Daoy (cell line): ENCODE results near the gene METTL21C. TPM values are rescaled to one million over a fixed set of nuclear protein-coding genes. Genes with fewer than 3 reads are reported as not detected.

Experiments
- DNase-seq: peaks from one replicate; pipeline ENCODE4 v3.0.0-alpha.2; 2015; ENCODE audit warnings: low read depth
- total RNA-seq: library from RNA; depleted of rRNA; stranded (reverse); fragments of >200 nt; shearing (Covaris generic); gene quantifications from 2 replicates; pipeline ENCODE4 v1.2.3, GENCODE V29; 2014

METTL21C gene
- total RNA-seq, 1 experiment from 2014 or later, result not detected

DNA sequence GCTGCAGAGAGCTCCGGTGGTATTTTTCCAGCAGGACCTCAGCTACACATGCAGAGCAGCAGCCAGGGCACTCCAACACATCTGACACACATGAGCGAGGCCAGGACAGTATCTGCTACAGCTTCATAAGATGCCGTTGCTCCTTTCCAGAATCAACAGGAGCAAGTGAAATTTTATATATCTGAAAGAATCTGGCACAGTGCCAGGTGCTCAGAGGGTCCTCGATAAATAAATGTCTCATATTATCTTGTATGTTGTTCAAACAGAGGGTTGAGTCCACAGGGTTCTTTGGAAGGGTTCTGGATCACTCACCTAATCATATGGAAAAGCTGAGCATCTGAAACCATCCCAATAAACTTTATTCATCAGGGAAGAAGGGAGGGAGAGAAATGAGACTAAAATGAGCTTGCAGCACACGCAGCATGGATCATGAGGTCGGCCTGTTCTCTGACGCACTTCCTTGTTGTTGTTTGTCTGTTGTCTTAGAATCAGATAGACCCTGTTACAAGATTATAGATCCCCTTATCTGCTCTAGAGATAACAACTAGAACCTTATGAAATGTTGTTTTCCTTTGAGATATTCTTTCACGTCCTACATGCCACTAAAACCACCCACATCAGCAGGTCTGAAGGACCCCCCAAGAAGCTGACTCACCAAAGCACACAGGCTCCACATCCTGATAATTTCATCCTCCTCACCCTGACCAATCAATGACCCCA lies 3.2 kb upstream of the METTL21C start:
- DNase-seq, result no peak

DNA sequence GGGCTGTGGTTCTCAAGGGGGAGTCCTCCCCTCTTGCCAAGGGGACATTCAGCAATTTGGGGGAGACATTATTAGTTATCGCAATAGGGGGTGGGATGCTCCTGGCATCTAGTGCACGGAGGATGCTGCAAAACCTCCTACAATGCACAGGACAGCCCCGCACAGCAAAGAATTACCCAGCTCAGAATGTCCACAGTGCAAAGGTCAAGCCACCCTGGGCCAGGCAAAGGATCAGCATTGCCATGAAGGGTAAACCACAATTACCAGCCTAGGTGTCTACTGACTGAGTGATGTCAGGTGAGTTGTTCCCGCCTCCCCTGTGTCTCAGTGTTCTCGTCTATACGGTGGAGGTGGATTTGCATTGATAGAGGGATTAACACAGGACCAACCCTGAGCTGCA lies 2.4 kb upstream of the METTL21C start:
- no peak for DNase-seq

DNA sequence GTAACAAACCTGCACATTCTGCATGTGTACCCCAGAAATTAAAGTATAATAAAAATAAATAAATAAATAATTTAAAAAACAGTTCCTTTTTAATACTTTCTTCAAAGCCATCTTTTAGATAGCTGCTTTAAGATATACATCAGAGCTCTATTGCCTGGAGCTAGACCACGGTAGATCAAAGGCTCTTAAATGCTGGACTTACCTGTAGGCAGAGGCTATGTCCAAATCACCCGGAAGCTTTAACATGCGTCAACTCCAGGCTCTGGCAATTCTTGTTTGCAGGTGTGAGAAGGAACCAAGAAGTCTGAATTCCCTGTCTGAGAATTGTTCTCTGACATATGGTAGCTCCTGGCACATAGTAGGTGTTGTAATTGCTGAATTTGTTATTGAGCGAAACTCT lies 1.6 kb upstream of the METTL21C start:
- DNase-seq, result no peak

DNA sequence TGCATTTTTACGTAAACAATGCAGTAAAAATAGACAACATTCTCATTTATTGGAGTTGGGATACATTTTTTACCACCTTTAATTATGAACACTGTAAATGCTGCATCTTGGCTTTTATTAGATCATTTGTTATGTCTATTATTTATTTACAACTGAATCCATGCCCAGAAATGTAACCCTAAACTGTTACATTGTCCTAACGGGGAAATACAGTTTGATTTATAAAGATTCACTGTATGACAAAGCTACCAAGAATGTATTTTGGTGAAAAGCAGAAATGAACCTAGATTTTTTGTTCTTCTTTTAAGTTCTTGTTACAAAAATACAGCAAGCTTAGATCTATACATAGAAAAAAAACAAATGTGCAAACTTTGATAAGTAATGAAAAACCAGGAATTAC lies 1.1 kb downstream of the METTL21C start:
- no peak for DNase-seq

DNA sequence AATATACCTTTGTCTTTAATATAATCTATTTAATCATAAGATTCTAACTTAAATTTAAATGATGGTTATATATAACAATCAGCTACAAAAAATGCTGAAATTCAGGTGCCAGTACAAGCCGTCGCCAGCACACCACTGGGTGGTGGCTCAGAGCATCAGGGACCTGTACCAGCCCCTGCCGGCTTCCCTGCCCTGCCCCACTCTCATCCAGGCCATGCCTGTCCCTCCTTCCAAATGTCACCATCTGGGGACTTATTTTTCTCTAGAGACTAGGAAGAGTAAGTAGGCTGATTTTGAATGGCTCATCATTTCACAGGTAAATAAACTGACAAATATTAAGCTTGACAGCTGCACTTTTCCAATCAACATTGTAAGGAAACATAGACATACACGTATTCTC lies 1.6 kb downstream of the METTL21C start:
- DNase-seq, result no peak

DNA sequence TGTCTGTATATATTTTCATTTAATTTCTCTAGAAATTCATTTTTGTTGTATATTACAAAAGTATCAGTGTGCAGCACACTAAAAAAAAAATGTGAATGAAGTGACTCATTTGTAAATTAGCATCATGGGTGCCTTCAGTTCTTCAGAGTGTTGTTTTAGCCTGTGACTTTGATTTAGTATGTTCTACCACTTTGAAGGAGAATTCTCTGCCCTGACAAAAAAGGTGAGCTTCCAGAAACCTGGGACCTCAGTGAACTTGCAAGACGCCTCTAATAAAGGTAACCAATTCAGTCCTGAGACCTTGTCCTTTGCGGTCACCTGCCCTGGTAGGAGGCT lies 2.4 kb downstream of the METTL21C start:
- DNase-seq, result no peak

DNA sequence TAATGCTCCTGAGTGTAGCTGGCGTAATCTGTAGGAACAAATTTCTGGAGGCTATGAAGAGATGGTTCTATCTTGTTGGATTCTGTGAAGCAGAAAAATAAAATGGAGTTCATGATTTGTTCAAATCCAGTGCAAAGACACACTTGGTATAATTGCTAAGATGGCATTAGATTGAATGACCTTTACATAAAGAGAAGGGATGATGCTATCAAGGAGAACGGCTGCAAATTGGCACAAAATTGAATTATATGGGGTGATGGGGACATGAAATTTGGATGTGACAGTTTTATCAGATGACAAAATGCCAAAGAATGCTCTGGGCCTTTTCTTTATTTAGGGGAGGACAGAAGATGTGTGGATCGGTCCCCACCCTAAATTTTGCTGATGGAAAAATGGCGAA lies 4.0 kb downstream of the METTL21C start:
- no peak for DNase-seq

DNA sequence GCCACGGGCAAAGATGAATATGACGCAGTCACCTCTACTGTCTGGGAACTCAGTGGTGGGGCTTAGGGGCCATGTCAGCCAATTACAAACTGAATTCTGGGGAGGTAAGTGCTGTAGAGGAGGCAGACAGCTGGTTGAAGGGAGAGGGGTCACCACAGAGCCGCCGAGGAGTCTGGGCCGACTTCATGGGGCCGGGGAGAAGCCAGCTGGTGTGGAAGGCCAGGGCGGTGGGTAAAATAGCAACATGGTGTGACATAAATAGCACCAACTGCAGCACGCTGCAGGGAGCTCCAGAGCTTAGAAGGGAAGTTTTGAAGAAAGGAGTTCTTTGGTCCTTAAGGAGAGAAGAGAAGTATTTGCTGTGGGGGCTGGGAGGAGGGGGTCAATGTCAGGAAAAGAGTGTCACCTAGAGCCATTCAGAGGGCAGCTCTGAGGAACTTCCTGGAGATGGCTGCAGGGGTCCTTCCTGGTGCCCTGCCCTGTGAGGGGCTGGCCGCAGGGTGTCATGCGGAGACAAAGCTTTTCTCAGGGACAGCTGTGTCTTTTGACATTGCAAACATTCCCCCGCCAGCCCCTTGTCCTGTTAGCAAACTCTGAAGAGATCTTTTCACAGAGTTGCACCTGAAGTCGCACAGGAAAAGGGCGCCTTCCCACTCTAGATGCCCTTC lies 6.4 kb downstream of the METTL21C start:
- DNase-seq, result no peak

DNA sequence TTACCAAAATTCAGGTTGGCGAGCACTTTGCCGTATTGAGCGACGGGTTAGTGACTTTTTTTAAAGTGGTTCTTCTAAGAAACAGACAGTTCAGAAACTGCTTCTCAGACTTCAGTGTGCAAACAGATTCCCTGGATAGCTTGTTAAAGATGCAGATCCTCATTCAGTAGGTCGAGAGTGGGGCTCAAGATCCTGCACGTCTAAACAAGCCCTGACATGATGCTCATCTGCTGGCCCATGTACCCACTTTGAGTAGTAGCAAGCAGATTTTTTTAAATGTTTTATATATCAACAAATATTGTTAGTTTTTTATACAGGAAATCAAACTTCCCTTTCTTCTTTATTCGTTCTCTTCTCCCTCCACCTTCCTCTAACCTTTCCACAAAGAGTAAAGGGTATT lies 7.3 kb downstream of the METTL21C start:
- DNase-seq, result no peak

DNA sequence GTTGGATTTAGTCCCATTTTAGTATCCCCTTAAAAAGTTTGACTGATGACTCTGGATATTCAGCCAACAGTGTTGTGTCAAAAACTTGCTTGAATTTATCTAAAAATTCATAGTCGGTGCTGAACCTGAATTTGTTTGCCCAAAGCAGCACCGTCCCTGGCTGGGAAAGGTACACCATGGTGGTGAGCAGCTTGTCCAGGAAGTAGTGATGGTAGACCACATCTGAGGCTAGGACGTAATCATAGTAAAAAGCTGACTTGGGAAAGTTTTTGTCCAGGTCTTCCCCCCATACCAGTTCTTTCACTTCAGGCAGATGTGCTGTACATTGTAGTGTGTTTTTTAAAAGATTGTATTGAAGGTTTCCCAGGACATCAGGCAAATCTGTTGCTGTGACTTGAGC lies 8.8 kb downstream of the METTL21C start:
- DNase-seq, result no peak

DNA sequence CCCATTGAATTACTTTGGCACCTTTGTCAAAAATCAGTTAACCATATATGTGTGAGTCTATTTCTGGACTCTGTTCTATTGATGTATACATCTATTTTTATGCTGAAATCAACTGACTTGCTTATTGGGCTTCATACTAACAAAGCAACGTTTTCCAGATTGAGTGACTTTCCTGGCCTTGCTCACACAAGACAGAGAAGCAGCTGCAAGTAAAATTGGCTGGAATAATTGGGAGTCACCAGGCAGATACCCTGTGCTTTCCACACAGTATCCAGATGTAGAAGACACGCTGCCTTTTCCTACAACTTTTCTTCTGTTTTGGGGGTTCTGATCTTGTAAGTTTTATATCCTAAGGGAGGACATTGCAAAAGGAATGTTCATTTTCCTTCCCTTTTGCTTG lies 11.2 kb downstream of the METTL21C start:
- DNase-seq, result no peak

DNA sequence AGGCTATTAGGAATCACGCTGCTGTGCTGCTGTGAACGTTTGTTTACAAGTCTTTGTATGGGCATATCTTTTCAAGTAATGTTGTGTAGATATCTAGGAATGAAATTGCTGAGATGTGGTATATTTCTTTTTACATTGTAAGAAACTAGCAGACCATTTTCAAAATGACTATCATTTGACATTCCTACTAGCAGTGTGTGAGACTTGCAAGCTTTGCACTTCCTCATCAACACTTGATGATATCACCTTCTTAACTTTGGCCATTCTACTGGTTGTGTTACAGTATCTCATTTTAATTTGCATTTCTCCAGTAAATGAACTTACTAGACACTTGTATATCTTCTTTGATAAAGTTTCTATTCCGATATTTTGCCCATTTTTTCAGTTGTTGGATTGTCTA lies 12.1 kb downstream of the METTL21C start:
- DNase-seq, result no peak

DNA sequence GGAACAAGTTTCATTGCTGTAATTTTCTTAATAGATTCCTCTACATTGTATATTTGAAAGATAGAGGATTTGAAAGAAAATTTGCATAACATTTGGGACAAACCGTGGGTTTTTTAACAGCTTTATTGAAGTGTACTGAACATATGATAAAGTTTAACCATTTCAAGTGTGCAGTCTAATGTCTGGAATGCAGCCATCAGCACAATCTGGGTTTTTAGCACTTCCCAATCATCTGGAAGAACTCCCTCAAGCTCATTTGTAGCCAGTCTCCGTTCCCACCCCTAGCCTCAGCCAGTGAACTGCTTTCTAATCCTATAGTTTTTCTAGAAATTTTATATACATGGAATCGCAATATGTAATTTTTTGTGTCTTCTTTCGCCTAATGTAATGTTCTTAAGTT lies 12.6 kb downstream of the METTL21C start:
- DNase-seq, result no peak

DNA sequence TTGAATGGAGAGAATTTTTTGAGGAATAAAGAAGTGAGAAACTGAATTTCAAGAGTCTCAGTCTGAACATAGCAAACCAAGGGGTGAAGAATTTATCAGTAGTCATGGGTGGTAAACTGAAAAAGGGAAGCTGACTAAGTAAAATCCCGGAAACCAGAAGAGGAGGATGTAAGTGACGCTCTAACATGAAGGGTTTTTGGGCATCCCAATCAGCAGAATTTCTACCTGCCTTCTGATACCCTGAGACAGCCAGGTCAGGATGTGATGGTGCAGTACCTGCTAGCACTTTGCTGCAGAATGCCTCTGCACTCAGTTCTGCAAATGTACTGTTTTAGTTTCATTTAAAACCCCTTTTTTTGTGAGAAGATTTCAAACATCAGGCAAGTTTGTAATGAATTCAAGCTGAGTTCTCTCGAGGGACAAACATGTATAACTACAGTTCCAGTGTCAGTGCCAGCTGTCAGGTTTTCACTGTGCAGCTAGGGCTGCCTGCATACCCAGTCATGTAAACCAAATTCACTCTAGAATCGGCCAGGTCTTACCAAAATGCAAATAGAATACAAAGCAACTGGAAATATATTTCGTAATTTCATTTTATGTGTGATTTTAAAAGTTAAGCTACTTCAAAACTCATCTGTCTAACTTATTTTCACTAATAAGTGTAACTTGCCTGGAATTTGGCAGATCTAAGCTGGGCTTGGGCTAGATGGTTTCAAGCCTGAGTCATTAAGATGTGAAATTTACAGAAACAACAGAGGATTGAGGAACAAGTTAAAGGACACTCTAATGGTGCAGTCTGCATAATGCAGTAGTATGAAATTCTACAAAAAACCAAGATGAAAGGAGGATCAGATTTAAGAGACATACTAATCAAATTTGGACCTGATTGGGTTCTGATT lies 13.8 kb downstream of the METTL21C start:
- no peak for DNase-seq

DNA sequence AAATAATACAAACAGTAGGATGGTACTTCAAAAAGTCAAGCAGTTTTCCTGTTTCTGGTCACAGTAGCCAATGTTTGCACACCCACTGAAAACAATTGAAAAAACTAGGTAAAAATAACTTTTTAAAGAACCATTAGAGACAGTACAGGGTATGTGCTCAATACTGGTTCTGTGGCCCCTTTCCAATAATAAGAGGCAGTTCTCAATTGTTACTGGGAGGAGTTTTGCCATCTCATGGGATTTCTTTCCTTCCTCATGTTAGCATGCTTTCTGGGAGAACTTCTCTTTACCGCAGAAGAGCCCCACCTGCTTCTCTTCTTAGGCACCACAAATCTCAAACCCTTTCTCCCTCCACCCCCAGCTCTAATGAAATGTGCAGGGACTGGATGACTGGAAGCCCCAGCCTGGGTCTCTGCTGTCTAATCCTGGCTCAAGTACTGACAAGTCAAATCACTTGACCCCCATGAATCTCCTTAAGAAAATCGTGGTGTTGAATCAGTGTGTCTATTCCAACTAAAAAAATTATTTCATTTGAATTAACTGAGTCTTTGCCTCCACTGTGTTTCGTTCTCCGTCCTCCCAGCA lies 14.6 kb downstream of the METTL21C start:
- DNase-seq, result no peak

DNA sequence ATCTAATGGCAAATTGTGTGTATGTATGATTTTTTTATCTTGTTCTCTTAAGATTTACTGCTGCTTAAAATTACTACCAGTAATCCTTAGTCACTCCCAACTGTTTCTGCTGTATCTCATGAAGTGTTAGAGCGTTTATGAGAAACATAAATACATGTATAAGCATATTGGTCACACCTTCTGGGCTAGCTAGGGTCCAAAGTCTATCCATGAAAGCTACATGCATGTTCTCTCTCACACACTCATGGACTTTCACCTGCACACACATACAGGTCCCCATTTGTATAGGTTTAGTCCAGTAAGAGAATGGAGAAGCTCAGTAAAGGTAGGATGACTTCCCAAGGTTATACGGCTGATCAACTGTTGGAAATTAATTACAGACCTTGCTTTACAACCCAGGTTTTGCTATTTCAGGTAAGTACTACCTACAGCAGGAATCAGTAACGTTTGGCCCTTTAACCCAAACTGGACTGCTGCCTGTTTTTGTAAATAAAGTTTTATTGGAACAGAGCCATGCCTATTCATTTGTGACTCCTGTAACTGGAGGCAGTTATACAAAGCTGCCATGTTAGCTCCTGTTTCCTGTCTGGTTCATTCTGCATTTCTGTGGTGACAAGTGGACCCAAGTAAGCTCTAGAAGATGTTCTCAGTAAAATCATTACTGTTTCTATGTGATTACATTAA lies 15.3 kb downstream of the METTL21C start:
- DNase-seq, result no peak

DNA sequence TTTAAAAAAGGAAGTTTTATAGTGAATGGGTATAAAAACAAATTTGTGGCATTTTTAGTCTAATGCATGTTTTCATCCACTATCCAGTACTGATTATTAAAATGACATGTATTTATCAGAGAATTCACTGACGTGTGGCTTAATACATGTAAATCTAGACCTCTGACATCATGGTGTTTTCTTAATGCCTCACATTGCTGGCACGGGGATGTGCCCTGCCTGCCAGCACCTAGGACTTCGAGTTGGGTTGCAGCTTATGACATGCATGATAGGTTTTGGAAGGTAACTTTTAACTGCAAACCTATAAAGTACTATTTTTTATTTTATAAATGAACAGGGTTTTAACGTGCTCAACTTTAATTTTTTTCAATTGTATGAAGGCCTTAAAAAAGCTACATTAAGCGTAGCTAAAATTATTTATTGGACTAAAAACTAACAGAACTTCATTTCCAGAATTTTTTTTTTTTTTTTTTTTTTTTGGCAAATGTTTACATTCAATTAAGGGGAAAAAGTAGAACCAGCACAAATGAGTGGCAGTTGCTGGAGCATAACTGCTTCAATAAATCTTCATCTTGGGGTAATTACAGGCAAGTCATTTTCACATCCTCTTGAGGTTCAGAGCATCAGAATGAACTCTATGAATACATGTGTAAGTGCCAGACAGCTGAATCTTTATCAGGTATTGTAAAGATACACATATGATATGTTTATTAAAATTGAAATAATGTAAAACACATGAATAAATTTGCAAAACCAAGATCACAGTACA lies 16.3 kb downstream of the METTL21C start:
- DNase-seq, result no peak

DNA sequence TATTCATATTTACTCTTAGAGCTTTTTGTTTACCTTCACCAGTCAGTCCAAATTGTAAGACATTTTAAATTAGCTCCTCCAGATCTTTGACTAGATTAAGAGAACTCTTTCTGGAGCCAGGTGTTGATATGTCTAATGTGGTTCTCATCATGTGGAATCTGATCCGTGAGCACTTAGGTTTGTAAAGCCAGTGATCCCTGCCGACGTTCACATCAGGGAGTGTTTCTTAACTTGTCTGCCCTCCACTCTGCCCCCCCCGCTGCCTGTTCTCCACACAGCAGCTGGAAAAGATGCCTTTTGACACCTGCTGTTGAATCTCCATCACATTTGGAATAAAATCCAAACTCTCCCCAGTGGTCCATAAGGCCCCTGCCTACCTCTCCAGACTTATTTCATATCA lies 17.7 kb downstream of the METTL21C start:
- DNase-seq, result no peak

DNA sequence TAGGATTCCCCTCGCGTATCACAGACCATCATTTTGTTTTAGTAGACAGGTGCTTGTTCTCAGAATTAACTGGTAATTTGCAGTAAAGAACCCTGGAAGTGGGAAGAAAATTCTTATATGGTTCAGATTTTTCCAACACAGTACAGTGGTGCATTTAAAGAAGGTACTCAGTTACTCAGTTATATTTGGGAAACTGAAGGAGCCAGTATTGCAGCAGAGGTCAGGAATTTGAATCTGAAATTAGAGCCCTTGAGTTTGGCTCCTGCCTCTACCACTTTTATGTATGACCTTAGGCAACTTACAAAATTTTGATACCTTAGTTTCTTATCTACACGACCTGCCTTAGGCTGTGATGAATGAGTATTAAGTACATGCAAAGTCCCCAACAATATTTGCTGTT lies 19.7 kb downstream of the METTL21C start:
- DNase-seq, result no peak

DNA sequence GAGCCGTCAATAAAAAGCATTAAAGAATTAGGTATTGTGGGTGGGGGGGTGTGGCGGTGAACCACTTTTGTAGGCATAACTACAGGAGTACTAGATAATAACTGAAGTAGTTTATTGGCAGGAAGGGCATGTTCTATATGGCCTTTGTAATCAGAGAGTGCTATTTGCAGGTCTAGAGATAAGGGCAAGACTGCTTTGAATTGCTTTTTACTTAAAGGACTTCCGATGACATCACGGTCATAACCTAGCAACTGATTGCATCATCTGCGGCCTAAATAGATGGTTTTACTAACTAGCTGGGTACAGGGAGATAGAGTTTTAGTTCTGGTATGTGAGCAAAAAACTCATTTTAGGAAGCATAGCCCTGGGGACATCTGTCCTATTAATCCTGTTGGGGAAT lies 24.7 kb downstream of the METTL21C start:
- DNase-seq, result no peak

DNA sequence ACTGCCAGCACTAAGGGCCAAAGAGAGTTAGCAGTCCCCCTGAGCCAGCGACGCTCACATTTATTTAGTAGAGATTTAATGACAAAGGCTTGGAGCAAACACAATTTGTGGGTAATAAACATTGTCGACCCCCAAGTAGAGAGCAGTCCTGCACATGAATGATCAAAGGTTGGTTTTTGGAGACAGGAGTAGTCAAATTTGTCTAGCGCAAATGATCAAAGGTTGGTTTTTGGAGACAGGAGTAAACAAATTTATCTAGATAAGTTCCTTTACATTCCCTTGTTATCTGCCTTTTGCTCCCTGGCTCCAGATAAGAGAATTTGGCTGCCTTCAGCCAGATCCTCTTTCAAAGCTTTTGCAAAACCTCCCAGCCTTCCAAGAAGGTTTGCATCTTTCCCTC lies 26.9 kb downstream of the METTL21C start:
- no peak for DNase-seq
